T-helper 17 cell (primary cell): ENCODE results near the gene CA11. TPM values are rescaled to one million over a fixed set of nuclear protein-coding genes. Genes with fewer than 3 reads are reported as not detected.

Experiments
- ATAC-seq: fragments of 150-1000 bp; cut with Tn5 transposase; 2 replicates; pipeline ENCODE4 v1.10.0; 2021; ENCODE audit warnings: mild to moderate bottlenecking, moderate library complexity
- DNase-seq, 3 donors: peaks; one replicate each; pipeline versions ENCODE4 v3.0.0 to v3.0.0-alpha.2; 2020 to 2021
- H3K9me3 ChIP-seq: one replicate; pipeline ENCODE4 v1.7.0; 2013; ENCODE audit warnings: low read length, mild to moderate bottlenecking; ENCODE audit not compliant: control insufficient read depth, poor library complexity, severe bottlenecking
- H3K27ac Mint-ChIP-seq: one replicate; pipeline ENCODE4 v1.8.0; 2022; ENCODE audit warnings: mild to moderate bottlenecking, moderate library complexity, mixed read lengths
- H3K27me3 Mint-ChIP-seq: one replicate; pipeline ENCODE4 v1.8.0; 2022; ENCODE audit warnings: mixed read lengths
- H3K36me3 Mint-ChIP-seq: one replicate; pipeline ENCODE4 v1.8.0; 2022; ENCODE audit warnings: low read depth, mixed read lengths
- H3K4me1 Mint-ChIP-seq: one replicate; pipeline ENCODE4 v1.8.0; 2022; ENCODE audit warnings: mild to moderate bottlenecking, mixed read lengths
- H3K4me3 Mint-ChIP-seq: one replicate; pipeline ENCODE4 v1.8.0; 2022; ENCODE audit warnings: mild to moderate bottlenecking, moderate library complexity, mixed read lengths
- total RNA-seq, 4 donors: library from RNA in 2 of 4; stranded (reverse) in 2 of 4; gene quantifications; one replicate each; pipeline ENCODE4 v1.2.3 and lab custom pipeline; 2022 to 2026

CA11 gene
- total RNA-seq, 2 donors from 2014 or later = 7.4 to 9.6 TPM

GRCh38 chr19:48627201-48627864, 18.7 kb downstream of the CA11 start:
- no peak for DNase-seq
- no peaks in the 10 kb centered on the region for H3K9me3 ChIP-seq
- Mint-ChIP-seq H3K4me1 (peaks cover 26% of the 10 kb centered on the region), H3K27me3 (no peaks in the 10 kb centered on the region), H3K36me3 (peaks cover 4% of the 10 kb centered on the region), H3K4me3 (no peak overlapping the region), H3K27ac (no peak overlapping the region)
- no peak for ATAC-seq

DNA sequence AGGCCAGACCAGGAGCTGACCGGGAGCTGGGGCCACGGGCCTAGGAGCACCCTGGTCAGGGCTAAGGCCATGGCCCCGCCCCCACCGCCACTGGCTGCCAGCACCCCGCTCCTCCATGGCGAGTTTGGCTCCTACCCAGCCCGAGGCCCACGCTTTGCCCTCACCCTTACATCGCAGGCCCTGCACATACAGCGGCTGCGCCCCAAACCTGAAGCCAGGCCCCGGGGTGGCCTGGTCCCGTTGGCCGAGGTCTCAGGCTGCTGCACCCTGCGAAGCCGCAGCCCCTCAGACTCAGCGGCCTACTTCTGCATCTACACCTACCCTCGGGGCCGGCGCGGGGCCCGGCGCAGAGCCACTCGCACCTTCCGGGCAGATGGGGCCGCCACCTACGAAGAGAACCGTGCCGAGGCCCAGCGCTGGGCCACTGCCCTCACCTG, 20.1 kb downstream of the CA11 start:
- peaks cover 4% of the 10 kb centered on the region for H3K36me3 Mint-ChIP-seq

GRCh38 chr19:48624791-48625723, 20.9 kb downstream of the CA11 start:
- Mint-ChIP-seq H3K27ac (peak overlapping the region; percentile 92), H3K4me3 (peak overlapping the region; percentile 88), H3K27me3 (no peaks in the 10 kb centered on the region), H3K4me1 (peaks cover 24% of the 10 kb centered on the region), H3K36me3 (peaks cover 4% of the 10 kb centered on the region)
- DNase-seq (no peak), ATAC-seq (no peak)
- no peaks in the 10 kb centered on the region for H3K9me3 ChIP-seq

More for the DNA sequence above, 20.1 kb downstream of the CA11 start:
- ATAC-seq = no peak
- no peak for DNase-seq
- no peaks in the 10 kb centered on the region for H3K9me3 ChIP-seq
- H3K27ac Mint-ChIP-seq = no peak overlapping the region
- H3K27me3 Mint-ChIP-seq = no peaks in the 10 kb centered on the region
- H3K4me3 Mint-ChIP-seq = no peak overlapping the region
- peaks cover 27% of the 10 kb centered on the region for H3K4me1 Mint-ChIP-seq

DNA sequence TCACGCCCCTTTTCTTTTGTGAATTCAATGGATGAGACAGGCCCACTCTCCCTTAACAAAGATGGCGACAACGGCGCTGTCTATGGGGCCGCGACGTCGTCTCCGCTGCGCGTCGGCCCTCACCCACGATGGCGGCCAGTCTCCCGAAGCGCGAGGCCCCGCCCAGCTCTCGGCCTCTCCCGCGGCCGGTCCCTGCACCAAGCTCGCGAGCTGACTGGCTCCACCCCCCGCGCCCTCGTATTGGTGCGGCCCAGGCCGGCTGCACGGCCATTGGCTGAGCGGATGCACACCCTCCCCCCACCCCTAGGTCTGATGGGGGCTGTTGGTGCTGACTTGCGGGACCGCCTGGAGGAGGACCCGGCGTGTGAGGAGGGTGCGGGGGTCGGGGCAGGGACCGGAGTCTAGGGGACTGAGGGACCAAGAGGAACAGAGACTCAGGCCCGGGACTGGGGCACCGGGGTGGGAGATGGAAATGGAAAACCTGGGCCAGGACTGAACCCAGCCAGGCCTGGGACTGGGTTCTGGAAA, 21.9 kb downstream of the CA11 start:
- no peaks in the 10 kb centered on the region for H3K9me3 ChIP-seq
- no peaks in the 10 kb centered on the region for H3K27me3 Mint-ChIP-seq
- peak overlapping the region; percentile 88 for H3K4me3 Mint-ChIP-seq
- H3K27ac Mint-ChIP-seq = peak overlapping the region; percentile 92
- peak; percentile 89 to 94 (median 92) for DNase-seq
- peak; percentile 83 for ATAC-seq
- peaks cover 4% of the 10 kb centered on the region for H3K36me3 Mint-ChIP-seq
- peaks cover 29% of the 10 kb centered on the region for H3K4me1 Mint-ChIP-seq

- H3K27ac Mint-ChIP-seq = peak overlapping the region; percentile 92
- no peaks in the 10 kb centered on the region for H3K9me3 ChIP-seq
- DNase-seq (no peak), ATAC-seq (no peak)
- H3K27me3 Mint-ChIP-seq = no peaks in the 10 kb centered on the region
- peak overlapping the region; percentile 88 for H3K4me3 Mint-ChIP-seq
- peaks cover 30% of the 10 kb centered on the region for H3K4me1 Mint-ChIP-seq
- H3K36me3 Mint-ChIP-seq = peaks cover 4% of the 10 kb centered on the region
These were observed 22.4 kb downstream of the CA11 start for GRCh38 chr19:48623556-48624066.

GRCh38 chr19:48619692-48620585, 26.0 kb downstream of the CA11 start:
- H3K4me3 Mint-ChIP-seq = peak overlapping the region; percentile 96
- ATAC-seq (no peak), DNase-seq (no peak)
- H3K4me1 Mint-ChIP-seq = peaks cover 40% of the 10 kb centered on the region
- H3K9me3 ChIP-seq = no peaks in the 10 kb centered on the region
- peak overlapping the region; percentile 98 for H3K27ac Mint-ChIP-seq
- H3K27me3 Mint-ChIP-seq = no peaks in the 10 kb centered on the region
- peaks cover 7% of the 10 kb centered on the region for H3K36me3 Mint-ChIP-seq

GRCh38 chr19:48618916-48619691, 26.9 kb downstream of the CA11 start, which contains the start of the genes RPL18 and SPHK2:
Gene RPL18 (minus strand): TSS chr19:48619178. CDS start chr19:48619143, 35 bp downstream.
Gene SPHK2 (plus strand): TSS chr19:48619506. CDS start chr19:48620515, 1,009 bp downstream.
- H3K4me3 Mint-ChIP-seq = peak within 1 kb of the TSS; percentile 96
- H3K9me3 ChIP-seq = no peaks in the 10 kb centered on the region
- peaks cover 7% of the 10 kb centered on the region for H3K36me3 Mint-ChIP-seq
- H3K27me3 Mint-ChIP-seq = no peaks in the 10 kb centered on the region
- ATAC-seq (peak; percentile 79), DNase-seq (peak; percentile 85 to 88 (median 86))
- H3K4me1 Mint-ChIP-seq = peaks cover 35% of the 10 kb centered on the region
- H3K27ac Mint-ChIP-seq = peak within 1 kb of the TSS; percentile 98

- no peaks in the 10 kb centered on the region for H3K9me3 ChIP-seq
- peak overlapping the region; percentile 98 for H3K27ac Mint-ChIP-seq
- ATAC-seq = no peak
- peak overlapping the region; percentile 96 for H3K4me3 Mint-ChIP-seq
- H3K36me3 Mint-ChIP-seq = peaks cover 5% of the 10 kb centered on the region
- no peaks in the 10 kb centered on the region for H3K27me3 Mint-ChIP-seq
- no peak for DNase-seq
- H3K4me1 Mint-ChIP-seq = peaks cover 30% of the 10 kb centered on the region
These were observed 27.6 kb downstream of the CA11 start for GRCh38 chr19:48618278-48618915.

DNA sequence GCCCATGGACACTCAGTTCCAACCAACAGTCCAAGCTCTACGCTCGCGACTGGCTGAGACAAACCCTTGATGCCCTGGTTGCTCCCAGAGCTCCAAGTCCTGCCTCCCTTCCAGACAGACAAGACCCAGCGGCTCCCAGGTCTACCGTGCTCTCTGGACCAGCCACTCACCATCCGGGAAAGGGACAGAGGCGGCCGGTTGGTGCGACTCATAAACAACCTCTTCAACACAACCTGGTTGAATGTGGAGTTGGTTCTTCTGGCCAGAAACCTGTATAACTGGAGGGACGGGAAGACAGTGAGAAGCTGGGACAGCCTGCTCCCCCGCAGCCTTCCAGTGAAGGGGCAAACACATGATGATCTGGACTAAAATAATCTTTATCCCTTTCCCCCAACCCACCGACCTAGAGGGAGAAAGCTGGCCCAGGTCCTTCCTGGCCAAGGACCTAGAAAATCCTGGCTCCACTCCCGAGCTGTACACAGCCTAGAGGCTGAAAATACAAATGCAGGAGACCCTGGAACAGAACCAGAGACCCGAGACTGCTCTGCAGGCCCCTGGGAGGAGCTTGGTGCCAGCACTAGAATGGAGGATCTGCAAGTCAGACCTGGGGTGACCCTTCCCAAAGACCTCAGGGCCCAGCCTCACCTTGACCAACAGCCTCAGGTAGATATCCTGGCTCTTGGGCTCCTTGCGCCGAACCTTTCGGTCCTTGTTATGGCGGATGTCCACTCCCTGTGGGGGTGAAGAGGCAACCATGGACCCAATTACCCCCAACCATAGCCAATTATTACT, 28.6 kb downstream of the CA11 start:
- Mint-ChIP-seq H3K27me3 (no peaks in the 10 kb centered on the region), H3K4me3 (peak overlapping the region; percentile 96), H3K36me3 (peaks cover 3% of the 10 kb centered on the region), H3K4me1 (peaks cover 27% of the 10 kb centered on the region), H3K27ac (peak overlapping the region; percentile 98)
- no peaks in the 10 kb centered on the region for H3K9me3 ChIP-seq
- DNase-seq = no peak
- no peak for ATAC-seq

GRCh38 chr19:48616491-48617056, 29.4 kb downstream of the CA11 start:
- H3K4me3 Mint-ChIP-seq = peak overlapping the region; percentile 96
- H3K4me1 Mint-ChIP-seq = peaks cover 26% of the 10 kb centered on the region
- DNase-seq (no peak), ATAC-seq (no peak)
- H3K9me3 ChIP-seq = no peaks in the 10 kb centered on the region
- peak overlapping the region; percentile 98 for H3K27ac Mint-ChIP-seq
- H3K36me3 Mint-ChIP-seq = peaks cover 3% of the 10 kb centered on the region
- no peaks in the 10 kb centered on the region for H3K27me3 Mint-ChIP-seq
